T-helper 1 cell treated with Interleukin-12 subunit alpha and Interleukin-12 subunit beta and Interleukin-4 antibody, amounts not matched to agents 30 ng/mL and 1 ng/mL, for 36 hours (primary cell): ENCODE results near the gene TSPAN3. TPM values are rescaled to one million over a fixed set of nuclear protein-coding genes. Genes with fewer than 3 reads are reported as not detected.

Source experiments
- intact Hi-C: fragments of 100-400 bp; cut with micrococcal nuclease; formaldehyde crosslinking; loops from one replicate; pipeline ENCODE4 v1.15.1; 2024
- total RNA-seq: library from RNA; stranded (reverse); gene quantifications from 2 replicates; pipeline ENCODE4 v1.2.3, GENCODE V29; 2022

TSPAN3 gene
- total RNA-seq, 1 donor from 2014 or later = 19.2 TPM

- intact Hi-C loops = loop anchor here (5.0 kb wide), 2 partner anchors 80 to 775 kb away; partner anchors contain the start of gene RCN2
Observed at GRCh38 chr15:77012117-77012712, 58.7 kb downstream of the TSPAN3 start.

- intact Hi-C loops = loop anchor here (5.0 kb wide), 2 partner anchors 79 to 774 kb away; partner anchors contain the start of gene RCN2
Observed at GRCh38 chr15:77010857-77011256, 60.1 kb downstream of the TSPAN3 start.

GRCh38 chr15:77010312-77010686 lies 60.6 kb downstream of the TSPAN3 start:
- intact Hi-C loops = loop anchor here (5.0 kb wide), 2 partner anchors 78 to 773 kb away; partner anchors contain the start of gene RCN2

- intact Hi-C loops = loop anchor here (5.0 kb wide), 2 partner anchors 77 to 772 kb away; partner anchors contain the start of gene RCN2
Observed at GRCh38 chr15:77009646-77010311, 61.1 kb downstream of the TSPAN3 start.

GRCh38 chr15:77009176-77009575 lies 61.7 kb downstream of the TSPAN3 start:
- intact Hi-C loops = no loop called here

GRCh38 chr15:77004189-77004588 lies 66.7 kb downstream of the TSPAN3 start:
- intact Hi-C loops = no loop called here

- intact Hi-C loops = loop anchor here (1.0 kb wide), 4 partner anchors 8 to 30 kb away; partner anchors contain the start of gene PSTPIP1
Observed at GRCh38 chr15:77002954-77003912, 67.7 kb downstream of the TSPAN3 start.

GRCh38 chr15:77002436-77002835 lies 68.5 kb downstream of the TSPAN3 start:
- intact Hi-C loops = no loop called here

- intact Hi-C loops = no loop called here
Observed at GRCh38 chr15:77001966-77002365, 68.9 kb downstream of the TSPAN3 start.

- intact Hi-C loops = no loop called here
Observed at GRCh38 chr15:77001351-77001750, 69.6 kb downstream of the TSPAN3 start.

- intact Hi-C loops = no loop called here
Observed at GRCh38 chr15:76999996-77000395, 70.9 kb downstream of the TSPAN3 start.

GRCh38 chr15:76998663-76999285 lies 72.1 kb downstream of the TSPAN3 start:
- intact Hi-C loops = loop anchor here (1.0 kb wide), 1 partner anchor 10 kb away; no protein-coding TSS in a partner anchor

GRCh38 chr15:76996526-76997401 lies 74.1 kb downstream of the TSPAN3 start:
- intact Hi-C loops = loop anchor here (1.0 kb wide), 1 partner anchor 26 kb away; no protein-coding TSS in a partner anchor

- intact Hi-C loops = no loop called here
Observed at GRCh38 chr15:76996076-76996525, 74.8 kb downstream of the TSPAN3 start.

- intact Hi-C loops = loop anchor here (1.0 to 2.0 kb wide), 4 partner anchors 8 to 76 kb away; partner anchors contain the start of gene TSPAN3
Observed at GRCh38 chr15:76994971-76995945, 75.7 kb downstream of the TSPAN3 start, which contains the start of gene PSTPIP1. Gene PSTPIP1, plus strand, starts transcription at chr15:76995126. Its CDS starts 448 bp downstream, at chr15:76995574.

- intact Hi-C loops = loop anchor here (2.0 kb wide), 2 partner anchors 18 to 76 kb away; partner anchors contain the start of gene TSPAN3
Observed at GRCh38 chr15:76994496-76994895, 76.4 kb downstream of the TSPAN3 start.

- intact Hi-C loops = loop anchor here (2.0 kb wide), 2 partner anchors 17 to 77 kb away; partner anchors contain the start of gene TSPAN3
Observed at GRCh38 chr15:76994001-76994400, 76.9 kb downstream of the TSPAN3 start.

- intact Hi-C loops = no loop called here
Observed at GRCh38 chr15:76993114-76993725, 77.7 kb downstream of the TSPAN3 start.
